ENCODE data around the gene CGGBP1.

GRCh38 chr3:88002448-88002847 lies 56.4 kb downstream of the CGGBP1 start:
- TF ChIP-seq CTCF (IDR thresholded peaks at IDR 0.05) (no peak), EZH2 (IDR thresholded peaks at IDR 0.05; ENCODE audit: borderline replicate concordance, insufficient read depth, low read depth, low read length, poor library complexity, severe bottlenecking) (no peak)
